GM12875 (cell line): ENCODE measurements around the gene SUSD2.

Experiments
- H3K4me3 ChIP-seq: one replicate; pipeline ENCODE4 v1.5.1; 2011; ENCODE audit warnings: low read depth, low read length, control low read depth
- TF ChIP-seq, protein P1 (sequence below): IDR thresholded peaks from 2 replicates; pipeline ENCODE4 v1.5.1; 2011; ENCODE audit warnings: low read depth, mild to moderate bottlenecking, control low read depth, inconsistent platforms, low read length, moderate library complexity, borderline replicate concordance; ENCODE audit not compliant: insufficient read depth

The SUSD2 gene

DNA sequence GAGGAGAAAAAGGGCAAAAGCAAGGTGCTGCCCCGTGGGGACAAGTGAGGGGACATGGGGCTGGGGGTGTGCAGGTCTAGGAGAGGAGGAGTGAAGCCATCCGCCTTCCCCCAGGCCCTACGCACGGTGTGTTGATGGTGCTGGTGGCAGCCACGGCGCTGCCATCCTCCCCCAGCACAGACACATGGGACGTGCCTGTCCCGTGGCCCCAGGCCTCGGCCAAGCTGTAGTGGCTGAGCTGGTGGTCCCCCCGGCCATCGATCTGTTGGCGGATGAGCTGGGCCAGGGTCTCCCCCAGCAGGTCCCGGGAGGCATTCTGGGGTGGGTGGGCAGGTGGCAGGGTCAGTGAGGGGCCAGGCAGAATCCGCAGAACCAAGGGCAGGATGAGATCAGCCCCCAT is 44.7 kb downstream of the SUSD2 start:
- TF ChIP-seq, protein P1, sequence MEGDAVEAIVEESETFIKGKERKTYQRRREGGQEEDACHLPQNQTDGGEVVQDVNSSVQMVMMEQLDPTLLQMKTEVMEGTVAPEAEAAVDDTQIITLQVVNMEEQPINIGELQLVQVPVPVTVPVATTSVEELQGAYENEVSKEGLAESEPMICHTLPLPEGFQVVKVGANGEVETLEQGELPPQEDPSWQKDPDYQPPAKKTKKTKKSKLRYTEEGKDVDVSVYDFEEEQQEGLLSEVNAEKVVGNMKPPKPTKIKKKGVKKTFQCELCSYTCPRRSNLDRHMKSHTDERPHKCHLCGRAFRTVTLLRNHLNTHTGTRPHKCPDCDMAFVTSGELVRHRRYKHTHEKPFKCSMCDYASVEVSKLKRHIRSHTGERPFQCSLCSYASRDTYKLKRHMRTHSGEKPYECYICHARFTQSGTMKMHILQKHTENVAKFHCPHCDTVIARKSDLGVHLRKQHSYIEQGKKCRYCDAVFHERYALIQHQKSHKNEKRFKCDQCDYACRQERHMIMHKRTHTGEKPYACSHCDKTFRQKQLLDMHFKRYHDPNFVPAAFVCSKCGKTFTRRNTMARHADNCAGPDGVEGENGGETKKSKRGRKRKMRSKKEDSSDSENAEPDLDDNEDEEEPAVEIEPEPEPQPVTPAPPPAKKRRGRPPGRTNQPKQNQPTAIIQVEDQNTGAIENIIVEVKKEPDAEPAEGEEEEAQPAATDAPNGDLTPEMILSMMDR: no peak
- H3K4me3 ChIP-seq: no peak overlapping the region

DNA sequence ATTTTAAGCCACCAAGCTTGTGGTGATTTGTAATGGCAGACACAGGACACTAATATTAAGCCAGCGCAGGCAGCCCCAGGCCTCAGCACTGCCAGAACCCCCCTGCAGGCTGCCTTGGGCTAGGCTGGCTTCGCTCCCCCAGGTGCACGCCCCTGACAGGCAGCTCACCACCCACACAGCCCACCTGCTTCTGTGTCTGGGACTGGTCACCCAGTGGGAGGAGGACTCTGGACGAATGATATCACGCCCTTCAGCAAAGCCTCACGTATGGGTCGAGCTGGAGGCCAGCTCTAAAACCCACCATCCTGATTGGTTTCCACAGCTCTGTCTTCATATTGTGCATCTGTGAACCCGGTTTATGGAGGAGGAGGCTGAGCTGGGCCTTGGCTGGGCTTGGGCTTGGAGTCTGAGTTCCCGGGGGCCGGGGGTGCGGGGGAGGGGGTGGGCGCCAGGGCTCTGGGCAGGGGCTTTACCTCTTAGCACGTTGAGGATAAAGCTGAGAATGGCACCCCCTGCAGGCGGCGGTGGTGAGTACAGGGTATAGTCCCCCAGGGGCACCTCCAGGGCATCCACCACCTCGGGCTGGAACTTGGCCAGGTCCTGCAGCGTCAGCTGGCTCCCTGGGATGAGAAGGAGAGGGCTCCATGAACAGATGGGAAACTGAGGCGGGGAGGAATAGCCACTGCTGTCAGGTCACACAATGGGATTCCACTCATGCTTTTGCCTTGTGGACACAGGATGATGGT is 49.8 kb downstream of the SUSD2 start:
- TF ChIP-seq, protein P1: peak; percentile 55; the same call in 1 of the 2 replicates
- no peak overlapping the region for H3K4me3 ChIP-seq

DNA sequence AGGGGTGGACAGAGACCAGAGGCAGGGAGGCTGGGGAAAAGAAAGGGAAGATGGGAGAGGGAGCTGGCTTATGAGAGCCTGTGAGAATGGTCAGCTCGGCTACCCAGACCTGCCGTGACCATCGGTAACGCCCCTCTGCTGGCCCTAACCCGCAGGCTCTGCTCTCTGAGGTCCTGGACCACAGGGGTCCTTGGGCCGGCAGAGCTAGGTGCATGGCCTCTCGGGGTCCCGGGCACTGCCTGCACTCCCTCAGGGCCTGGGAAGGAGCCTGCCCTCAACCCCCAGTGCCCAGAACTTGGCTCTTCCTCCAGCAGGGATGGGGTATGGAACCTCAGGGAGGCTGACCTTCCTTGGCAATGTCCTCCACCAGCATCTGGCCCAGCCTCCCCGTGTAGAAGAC is 50.4 kb downstream of the SUSD2 start:
- TF ChIP-seq, protein P1: no peak
- H3K4me3 ChIP-seq: no peak overlapping the region

DNA sequence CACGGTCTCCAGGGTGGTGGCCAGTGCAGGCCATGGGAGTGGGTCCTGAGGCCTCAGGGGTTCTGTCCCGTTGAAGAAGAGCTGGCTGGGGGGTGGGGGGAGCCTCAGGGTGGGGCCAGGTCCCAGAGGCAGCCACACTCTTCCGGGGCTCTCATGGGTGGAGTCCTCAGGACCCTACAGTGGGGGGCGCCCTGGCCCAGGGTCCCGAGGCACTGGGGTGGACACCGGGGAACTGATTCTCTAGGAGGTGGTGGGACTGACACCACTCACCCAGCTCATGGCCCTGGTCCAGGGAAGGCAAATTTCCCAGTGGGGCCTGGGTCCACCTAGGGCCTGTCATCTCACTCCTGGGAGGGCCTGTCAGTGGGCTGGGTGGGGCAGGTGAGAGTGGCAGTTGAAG is 50.8 kb downstream of the SUSD2 start:
- H3K4me3 ChIP-seq: no peak overlapping the region
- TF ChIP-seq, protein P1: no peak

DNA sequence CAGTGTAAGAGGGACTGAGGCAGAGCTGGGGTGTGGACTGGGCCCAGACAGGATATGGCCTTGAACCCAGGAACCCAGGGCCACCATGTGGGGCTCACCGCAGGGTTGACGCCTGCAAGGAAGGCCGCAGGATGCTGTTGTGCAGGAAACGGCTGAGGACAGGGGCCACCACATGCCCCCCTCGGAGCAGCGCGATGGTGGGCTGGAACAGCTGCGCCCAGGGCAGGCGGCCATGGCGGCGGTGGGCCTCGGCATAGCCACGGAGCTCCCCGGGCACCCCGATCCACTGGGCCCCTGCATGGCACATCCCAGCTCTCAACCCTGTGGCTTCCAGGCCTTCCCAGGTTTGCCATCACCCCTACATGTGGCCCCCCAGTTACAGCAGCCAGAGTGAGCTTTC is 51.4 kb downstream of the SUSD2 start:
- TF ChIP-seq, protein P1: no peak
- no peak overlapping the region for H3K4me3 ChIP-seq

DNA sequence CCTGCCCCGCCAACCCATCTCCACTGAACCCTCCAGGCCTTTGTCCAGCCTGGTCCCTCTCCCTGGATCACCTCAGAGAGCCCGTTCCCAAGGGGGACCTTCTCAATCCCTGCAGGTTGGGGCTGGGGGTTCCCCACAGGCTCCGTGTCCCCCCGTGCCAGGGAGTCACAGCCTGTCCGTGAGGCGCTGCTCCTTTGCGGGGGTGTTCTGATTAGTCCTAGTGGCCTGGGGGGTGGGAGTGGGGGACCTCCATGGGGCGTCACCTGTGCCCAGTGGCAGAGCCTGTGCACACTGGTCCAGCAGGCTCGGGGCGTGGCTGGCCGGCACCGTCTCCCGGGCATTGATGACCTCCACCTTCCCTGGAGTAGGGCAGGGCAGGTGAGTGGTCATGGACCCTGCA is 51.9 kb downstream of the SUSD2 start:
- H3K4me3 ChIP-seq: no peak overlapping the region
- TF ChIP-seq, protein P1: no peak

DNA sequence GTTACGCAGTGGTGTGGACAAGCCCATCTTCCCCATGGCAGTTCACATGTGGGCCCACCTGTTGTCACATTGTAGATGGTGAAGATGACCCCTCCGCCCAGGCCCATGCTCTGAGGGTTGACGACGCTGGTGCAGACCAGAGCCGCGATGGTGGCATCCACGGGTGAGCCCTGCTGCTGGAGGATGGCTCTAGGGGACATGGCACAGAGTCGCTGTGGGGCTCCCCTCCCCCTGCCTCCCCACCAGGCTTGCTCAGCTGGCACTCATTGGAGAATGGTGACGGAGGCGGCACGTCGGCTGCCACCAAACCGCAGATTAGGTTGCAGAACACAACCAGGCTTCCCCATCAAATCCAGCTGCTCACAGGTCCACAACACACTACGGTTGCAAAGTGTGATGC is 52.5 kb downstream of the SUSD2 start:
- H3K4me3 ChIP-seq: no peak overlapping the region
- TF ChIP-seq, protein P1: no peak
